GM21825 (cell line): Measurements from ENCODE around the gene TSPEAR.

Experiments used
- ATAC-seq: cut with Tn5 transposase; IDR thresholded peaks from one replicate; pipeline ENCODE4 v1.9.1; 2021; ENCODE audit warnings: mild to moderate bottlenecking, moderate library complexity; ENCODE audit not compliant: unreplicated experiment

TSPEAR gene

GRCh38 chr21:44723177-44724131, 12.1 kb upstream of the TSPEAR start:
- ATAC-seq, result no peak

DNA sequence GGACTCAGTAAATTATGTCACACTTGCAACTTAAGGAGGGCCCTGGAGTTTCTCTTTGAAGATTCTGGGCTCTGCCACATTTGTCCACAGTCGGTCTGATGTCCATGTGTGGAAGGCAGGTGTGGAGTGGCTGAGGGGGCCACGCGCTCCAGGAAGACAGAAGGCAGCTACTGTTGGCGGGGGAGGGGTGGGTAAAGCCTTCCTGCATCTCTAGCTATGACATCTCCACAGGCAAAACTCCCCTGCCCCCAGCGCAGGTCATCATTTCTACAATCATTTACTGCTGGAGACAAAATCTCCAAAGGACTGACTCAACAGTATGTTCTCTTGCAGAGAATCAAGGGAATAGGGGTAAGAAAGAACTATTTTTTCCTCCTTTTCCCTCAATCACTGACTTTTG, 11.4 kb upstream of the TSPEAR start:
- no peak for ATAC-seq

DNA sequence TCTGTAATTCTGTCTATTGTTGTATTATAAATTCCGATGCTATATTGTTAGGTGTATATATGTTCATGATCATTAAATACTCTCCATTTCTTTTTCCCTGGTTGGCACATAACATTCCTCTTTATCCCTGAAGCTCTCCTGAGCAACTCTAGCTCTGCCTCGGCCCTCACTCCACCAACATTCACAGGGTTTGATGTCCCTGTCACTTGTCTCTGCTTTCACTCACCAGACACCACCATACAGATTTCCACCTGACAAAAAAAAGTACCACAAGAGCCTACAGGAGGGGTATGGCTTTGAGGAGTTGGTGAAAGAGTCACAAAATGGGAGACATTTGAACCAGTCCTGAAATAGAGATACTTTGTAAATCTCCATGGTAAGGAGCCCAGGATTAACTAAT, 8.8 kb upstream of the TSPEAR start:
- no peak for ATAC-seq

DNA sequence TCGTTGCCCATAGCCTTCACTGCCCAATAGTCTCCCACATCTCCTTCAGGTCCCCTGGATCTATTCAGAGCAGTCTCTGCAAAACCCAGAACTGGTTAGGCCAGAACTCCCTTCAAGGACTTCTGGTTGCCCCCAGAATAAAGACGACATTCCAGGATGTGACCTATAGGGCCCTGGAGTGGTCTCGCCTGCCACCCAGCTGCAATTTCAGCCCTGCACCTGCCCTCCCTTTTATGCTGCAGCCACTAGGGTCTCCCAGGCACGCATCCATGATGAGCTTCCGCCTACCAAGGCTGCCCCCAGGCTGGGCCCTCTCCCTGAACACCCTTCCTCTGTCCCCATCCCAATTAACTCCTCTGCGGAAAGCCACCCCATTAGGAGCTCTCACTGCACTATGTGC, 7.2 kb upstream of the TSPEAR start:
- ATAC-seq, result no peak

DNA sequence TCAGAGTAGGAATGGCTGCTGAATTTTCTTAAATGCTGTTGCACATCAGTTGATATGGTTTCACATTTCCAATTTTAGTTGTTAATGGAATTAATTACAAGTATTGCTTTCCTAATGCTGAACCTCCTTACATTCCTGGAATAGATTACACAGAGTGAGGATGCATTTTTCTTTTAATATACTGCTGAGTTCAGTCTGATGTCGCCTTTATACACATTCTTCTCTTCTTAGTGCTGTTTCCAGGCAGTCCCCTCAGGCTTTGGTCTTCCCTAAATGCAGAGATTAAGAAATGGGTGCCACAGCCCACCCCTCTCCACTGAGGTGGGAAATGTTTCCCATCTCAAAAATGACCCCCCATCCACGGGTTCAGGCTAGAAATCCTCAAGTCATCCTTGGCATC, 6.7 kb upstream of the TSPEAR start:
- ATAC-seq, result no peak

DNA sequence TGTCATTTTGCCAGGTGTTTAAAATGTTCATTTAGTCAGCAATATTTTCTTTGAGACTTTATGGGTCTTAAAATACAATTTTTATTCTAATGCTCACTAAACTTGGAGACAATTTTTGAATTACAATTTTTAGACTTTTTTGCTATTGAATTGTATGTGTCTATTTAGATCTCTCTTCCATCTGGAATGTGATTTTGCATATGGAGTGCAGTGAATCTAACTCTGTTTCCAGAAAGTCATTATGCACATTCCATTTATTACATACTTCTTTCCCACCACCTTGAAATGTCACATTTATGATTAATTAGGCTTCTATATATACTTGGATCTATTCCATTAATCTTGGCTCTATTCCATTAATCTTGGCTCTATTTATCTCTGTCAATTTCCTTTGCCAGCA, 5.6 kb upstream of the TSPEAR start:
- no peak for ATAC-seq

- ATAC-seq, result no peak
Observed at GRCh38 chr21:44714905-44715304, 3.5 kb upstream of the TSPEAR start.

DNA sequence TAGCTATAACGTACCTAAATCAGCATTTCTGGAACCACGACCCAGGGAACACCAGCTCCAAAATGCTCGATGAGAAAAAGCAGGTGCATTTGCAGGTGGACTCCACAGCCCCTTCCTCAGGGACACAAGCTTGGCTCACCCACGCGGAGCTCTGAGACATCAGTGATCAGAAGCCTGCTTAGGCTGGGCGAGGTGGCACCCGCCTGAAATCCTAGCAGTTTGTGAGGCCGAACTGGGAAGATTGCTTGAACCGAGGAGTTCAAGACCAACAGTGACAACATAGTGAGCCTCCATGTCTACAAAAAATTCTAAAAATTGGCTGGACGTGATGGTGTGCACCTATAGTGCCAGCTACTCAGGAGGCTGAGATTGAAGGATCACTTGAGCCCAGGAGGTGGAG, 2.5 kb upstream of the TSPEAR start:
- no peak for ATAC-seq

DNA sequence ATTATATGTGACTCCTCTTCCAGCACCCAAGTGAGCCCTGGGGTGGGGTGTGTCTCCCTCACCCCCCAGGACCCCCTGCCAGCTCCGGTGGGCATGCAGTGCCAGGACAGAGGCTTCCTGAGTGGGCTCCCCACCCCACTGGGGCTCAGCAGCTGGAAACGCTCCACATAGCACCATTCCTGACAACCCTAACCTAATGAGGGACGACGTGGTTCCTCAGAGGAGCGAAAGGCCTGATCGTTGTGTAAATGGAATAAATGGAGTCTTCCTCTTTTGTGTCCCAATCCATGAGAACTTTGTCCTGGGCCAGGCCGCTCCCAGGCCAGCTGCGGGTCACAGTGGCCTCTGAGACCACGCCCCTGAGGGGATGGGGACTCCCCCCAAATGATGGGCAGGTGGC, 1.8 kb upstream of the TSPEAR start:
- ATAC-seq, result no peak

DNA sequence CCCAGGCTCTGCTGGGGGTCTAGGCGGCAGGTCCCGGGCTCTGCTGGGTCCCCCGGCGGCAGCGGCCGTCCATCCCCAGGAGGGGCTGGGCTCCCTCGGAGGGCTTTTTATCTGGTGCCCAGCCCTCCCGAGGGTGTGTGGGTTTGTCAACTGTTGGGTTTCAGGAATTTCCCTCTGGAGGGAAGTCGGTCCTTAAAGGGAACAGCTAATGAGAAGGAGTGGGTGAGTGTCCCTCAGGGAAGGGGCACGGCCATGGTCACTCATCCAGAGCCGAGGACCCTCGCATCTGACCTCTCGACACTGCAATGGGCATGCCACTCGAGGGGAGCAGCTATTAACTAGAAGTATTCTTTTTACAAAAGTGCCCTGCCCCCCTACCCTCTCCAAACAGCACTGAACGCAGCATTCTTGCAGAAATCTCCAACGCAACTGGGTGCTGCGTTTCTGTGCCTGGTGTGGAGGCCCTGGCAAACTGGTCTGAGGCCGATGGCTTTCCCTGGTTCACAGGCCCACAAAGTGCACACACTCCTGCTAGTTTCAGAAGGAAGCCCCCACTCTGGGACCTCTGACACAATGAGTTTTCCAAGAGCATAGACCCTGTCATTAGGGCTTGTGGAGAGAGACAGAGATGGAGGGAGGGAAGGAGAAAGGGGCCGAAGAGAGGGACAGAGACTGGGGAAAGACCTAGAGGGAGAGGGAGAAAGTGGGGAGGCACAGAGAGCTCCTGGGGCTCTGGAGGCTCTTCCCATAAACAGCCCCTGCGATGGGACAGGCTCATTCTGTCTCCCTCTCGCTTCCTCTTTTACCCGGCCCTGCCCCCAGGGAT, 1.0 kb upstream of the TSPEAR start:
- ATAC-seq, result no peak

DNA sequence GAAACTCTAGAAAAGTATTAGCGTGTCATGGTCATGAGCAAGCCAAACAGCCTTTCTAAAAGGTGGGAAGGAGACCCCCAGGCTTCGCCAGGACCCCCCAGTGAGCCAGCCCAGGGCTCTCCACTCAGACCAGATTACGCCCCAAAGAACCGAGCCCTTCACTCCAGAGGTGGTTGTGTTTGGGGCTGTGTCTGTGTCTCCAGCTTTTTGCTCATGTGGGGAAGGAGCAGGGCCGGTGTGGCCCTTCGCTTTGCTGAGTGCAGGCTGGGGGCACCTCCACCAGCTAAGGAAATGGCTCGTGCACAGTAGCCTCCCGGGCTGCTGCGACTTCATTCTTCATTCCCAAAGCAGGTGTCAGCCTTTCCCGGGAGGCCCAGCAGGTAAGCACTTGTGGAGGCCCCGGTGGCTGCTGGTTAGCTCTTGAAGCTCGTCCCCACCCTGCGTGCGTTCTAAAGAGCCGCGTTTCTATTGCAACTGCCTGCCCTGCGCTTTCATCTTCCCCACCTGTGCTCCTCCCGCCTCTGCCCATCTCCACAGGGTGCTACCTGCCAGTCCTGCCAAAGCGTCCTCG, 531 bp downstream of the TSPEAR start:
- no peak for ATAC-seq

DNA sequence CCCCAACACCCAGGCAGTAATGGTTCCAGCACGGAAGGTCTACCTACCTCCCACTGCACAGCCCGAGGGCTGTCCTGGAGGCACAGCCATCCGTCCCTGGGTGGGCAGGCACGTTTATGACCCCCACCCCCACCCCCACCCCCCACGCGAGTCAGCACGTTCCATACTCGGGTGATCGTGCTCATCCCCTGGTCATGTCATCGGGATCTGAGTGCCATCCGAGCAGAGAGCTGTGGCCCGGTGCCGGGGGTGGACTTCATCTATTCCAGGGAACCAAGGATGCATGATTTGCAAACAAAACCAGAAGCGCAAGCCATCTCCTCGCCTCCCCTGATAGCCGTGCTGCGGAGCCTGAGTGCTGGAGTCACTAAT, 1.1 kb downstream of the TSPEAR start:
- no peak for ATAC-seq

DNA sequence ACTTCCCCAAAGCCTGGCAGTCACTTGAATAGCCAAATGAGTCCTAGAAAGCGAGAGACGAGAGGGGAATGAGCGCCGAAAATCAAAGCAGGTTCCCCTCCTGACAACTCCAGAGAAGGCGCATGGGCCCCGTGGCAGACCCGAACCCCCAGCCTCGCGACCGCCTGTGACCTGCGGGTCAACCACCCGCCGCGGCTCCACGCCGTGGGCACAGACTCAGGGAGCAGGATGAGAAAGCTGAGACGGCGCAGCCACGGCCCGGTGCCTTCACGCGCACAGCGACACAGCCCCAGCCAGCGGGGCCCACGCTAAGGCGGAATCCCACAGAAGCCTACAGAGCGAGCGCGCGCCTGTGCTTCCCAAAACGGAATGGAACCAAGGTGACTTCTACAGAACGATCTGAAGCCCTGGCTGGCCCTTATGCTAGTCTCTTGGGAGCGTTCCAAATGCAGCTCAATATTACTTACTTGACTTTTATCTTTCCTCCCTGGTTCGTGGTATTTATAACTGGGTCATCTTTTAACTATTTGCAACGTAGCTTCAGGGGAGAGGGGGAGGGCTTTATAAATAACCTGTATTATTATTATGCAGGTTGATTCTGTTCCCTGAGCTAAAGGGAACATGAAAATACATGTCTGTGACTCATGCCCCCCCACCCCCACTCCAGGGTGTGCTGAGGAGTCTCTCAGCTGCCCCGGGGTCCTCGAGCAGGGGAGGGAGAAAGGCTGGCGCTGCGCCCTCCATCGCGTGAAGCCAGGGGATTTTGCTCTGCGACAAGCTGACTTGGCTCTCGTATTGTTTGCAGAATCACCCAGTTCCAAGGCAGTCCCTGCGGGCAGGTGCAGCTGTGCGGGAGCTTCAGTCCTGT, 1.7 kb downstream of the TSPEAR start:
- no peak for ATAC-seq

DNA sequence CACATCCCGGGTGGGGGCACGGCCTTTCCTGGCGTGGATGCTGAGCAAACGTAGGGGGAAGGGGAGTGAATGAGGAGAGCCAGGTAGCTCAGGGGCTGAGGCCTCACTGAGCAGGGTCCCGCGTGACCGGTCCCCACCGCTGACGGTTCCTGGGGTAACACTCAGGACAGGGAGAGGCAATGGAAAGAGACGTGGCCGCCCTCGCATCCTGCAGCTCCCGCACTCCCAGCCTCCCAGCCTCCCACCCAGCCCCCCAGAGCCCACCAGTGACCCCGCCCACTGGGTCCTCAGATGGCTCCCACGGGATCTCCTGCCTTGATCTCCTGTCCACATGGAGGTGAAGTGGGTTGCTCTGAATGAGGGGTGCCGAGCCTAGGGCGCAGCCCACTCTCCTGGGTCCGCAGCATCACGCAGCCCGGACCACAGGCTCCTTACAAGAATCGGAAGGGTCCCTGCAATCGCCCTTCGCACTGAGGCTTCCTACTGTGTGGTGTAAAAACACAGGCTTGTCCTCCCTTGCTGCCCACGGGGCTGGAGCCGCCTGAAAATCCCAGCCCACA, 2.4 kb downstream of the TSPEAR start:
- no peak for ATAC-seq

DNA sequence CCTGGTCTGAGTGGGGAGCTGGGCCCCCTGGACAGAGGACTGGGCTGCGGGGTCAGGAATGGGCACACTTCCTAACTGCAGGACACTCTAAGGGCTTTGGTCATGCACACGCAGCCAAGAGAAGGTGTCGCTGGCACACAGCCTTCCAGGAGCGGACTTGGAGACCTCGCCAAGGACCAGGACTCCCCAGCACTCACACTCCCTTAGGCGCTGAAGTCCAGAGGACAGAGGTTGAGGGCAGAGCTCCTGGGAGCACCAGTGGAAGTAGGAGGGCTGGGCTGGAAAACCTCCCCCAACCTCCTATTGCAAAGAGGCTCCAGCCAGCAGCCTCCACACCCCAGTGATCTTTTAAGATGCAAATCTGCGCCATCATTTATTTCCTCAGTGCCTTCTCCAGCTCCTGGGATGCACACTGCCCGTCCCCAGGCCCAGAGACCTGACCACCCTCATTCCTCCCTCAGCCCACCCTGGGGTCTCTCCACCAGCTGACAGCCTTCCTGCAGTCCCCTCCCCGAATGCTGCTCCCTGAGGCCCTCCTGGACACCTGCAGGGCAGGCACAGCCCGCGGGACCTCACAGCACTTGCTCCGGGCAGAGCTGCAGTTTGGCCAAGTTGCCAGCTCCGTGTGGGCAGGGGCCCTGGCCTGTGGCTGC, 3.0 kb downstream of the TSPEAR start:
- no peak for ATAC-seq

DNA sequence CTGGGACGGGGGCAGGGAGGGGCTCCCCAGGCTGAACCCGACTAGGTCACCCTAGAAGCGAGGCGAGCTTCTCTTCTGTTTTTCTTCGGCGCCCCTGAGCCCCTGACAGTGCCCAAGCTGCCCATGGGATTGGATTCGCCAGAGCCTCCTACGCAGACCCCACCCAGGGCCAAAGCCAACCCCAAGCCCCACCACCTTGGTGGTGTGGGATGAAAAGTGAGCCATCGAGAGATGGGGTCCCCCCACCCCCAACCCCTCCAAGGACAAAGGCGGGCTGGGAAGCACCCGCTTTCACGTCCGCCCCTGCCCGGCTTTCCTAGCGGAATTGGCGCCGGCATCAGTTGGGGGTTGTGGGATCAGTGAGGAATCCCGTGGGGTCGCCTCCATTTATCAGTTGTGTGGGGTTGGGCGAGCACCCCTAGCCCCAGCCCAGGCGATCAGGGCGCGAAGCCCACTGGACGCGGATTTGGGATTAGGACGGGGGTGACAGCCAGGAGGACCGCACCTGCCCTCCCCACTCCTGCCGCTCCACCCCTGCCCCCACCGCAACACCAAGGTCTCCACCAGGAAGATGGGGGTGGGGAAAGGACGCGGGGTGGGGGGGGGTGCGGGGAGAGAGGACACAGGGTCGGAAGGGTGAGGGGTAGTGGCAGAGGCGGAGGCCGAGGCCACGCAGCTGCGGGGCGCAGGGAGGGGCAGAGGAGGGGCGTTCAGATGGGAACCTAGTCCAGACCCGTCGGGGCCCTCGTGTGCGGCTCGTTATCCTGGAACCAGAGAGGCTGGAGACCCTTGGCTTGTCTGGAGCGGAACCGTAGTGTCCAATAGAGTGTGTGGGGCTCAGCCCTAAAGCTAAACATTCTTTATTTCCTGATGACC, 4.4 kb downstream of the TSPEAR start:
- ATAC-seq, result no peak

GRCh38 chr21:44706026-44706705, 5.2 kb downstream of the TSPEAR start:
- no peak for ATAC-seq

DNA sequence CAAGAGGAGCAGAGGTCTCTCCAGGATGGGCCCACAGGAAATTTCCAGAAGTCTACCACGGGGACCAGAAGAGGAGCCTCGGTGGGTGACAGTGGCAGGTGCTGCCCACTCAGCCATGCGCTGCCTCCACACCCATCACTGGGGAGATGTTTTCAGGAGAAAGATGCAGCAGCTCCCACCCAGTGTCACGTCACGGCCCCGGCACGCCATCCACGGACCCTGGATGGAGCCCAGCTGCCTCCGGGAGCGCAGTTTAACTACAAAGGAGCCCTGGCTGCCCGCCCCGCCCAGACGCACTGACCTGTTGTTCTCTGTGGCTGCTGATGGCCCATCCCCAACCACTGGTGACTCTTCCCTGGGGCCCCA, 6.8 kb downstream of the TSPEAR start:
- ATAC-seq, result no peak
